ENCODE measurements around the gene RSPH3. TPM values are rescaled to one million over a fixed set of nuclear protein-coding genes. Genes with fewer than 3 reads are reported as not detected.

RSPH3 gene
- total and polyA plus RNA-seq, 10 of the 15 experiments (the other 5 are each of a cell fraction or from before 2014, with no cell fraction given), result 0.40 to 3.5 (median 1.4) TPM

DNA sequence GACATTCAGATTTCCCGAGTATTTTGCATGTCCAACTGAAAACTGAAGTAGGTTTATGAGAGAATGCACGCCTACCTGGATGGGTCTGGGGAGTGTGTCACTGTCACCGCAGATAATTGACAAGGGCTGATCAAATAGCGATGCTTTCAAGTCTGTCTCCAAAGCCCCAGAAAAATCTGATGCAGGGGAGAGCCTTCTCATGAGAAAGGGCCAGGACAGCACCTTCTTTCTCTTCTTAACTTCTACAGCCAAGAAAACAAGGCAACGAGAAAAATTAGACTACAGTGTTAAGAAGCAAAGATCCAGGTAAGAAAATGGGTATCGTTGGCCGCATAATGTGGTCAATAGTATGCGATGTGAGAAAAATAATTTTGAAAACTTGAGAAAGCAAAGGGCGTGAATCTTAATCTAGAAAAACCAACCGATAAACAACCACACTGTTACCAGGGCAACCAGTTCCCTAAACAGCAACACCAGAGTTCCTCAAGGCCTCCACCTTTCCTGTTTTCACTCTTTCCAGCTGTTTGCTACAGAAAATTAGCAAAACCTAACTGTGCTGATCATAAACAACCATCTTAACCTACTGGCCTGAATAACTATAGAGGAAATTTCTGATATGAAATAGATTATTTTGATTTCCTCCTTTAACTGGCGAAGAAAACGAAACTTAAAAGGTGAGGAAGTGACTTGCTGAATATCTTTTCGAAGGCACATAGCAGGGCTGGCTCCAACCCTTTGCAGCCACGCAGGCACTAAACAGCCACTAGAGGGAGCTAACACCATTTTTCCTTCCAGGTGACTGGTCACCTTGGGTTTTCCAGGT lies 42.2 kb upstream of the RSPH3 start:
- H3K79me2 ChIP-seq (ENCODE audit: control insufficient read depth, insufficient read depth, low read length), result peaks cover 2% of the 10 kb centered on the region; the same call in 1 of the 2 replicates
- RAD21 ChIA-PET (ENCODE audit: unreplicated experiment), result interaction anchor here (0.6 to 9.6 kb wide), 12 partner anchors 14 to 92 kb away, joined by 3 to 298 read pairs (median 6); partner anchors contain the start of gene RSPH3
- POLR2A ChIA-PET, result interaction anchor here (0.6 to 5.5 kb wide), 6 partner anchors 16 to 64 kb away, joined by 3 to 79 read pairs (median 4); no protein-coding TSS in a partner anchor
- WGBS (ENCODE audit: insufficient coverage, insufficient replicate concordance, low lambda C conversion rate, missing lambda C conversion rate), result 15% methylated on average over 14 of the region's 14 CpGs
- intact Hi-C loops (cut with micrococcal nuclease; ENCODE audit: unreplicated experiment) (loop anchor here (1.0 to 10.0 kb wide), 4 partner anchors 34 to 933 kb away; no protein-coding TSS in a partner anchor), in situ Hi-C loops (cut with MboI) (loop anchor here (5.0 kb wide), 1 partner anchor 65 kb away; no protein-coding TSS in a partner anchor)
- H3K36me3 ChIP-seq (ENCODE audit: control insufficient read depth in 2 of 2, insufficient read depth in 2 of 2, low read length in 1 of 2), result peaks cover 8 to 11% of the 10 kb centered on the region in 2 experiments; a peak in 3 of 4 replicates
- H3K27me3 ChIP-seq (replicated peaks in 1 of 2; ENCODE audit: control insufficient read depth in 2 of 2, insufficient read depth in 2 of 2, low read length in 1 of 2), result no peaks in the 10 kb centered on the region
- CTCF ChIA-PET, result interaction anchor here (0.8 to 16.7 kb wide), 16 partner anchors 9 to 334 kb away, joined by 3 to 481 read pairs (median 12); partner anchors contain the start of gene RSPH3
- H4K20me1 ChIP-seq (ENCODE audit: control insufficient read depth, insufficient read depth), result no peaks in the 10 kb centered on the region
- no peaks in the 10 kb centered on the region; the same call in 1 of the 3 replicates for H3K9me3 ChIP-seq (replicated peaks; ENCODE audit: control insufficient read depth, insufficient read depth, low read length)
- peak overlapping the region; percentile 75 for H3K4me2 ChIP-seq (ENCODE audit: control insufficient read depth, insufficient read depth)
- peaks cover 43% of the 10 kb centered on the region for H3K4me1 ChIP-seq (ENCODE audit: control insufficient read depth, insufficient read depth, low read length)
- peak overlapping the region; percentile 59 for H3K27ac ChIP-seq (ENCODE audit: control insufficient read depth, insufficient read depth)
- SMC1A ChIA-PET (ENCODE audit: uncharacterized antibody, unreplicated experiment), result interaction anchor here (0.7 to 14.9 kb wide), 15 partner anchors 10 to 239 kb away, joined by 3 to 415 read pairs (median 9); partner anchors contain the start of gene RSPH3
- H3K4me3 ChIP-seq, result 0 out of 2 replicates have a peak overlapping the region, but pooled peaks have one; percentile 60
- ATAC-seq (peak; percentile 53), FAIRE-seq (no peak), DNase-seq (ENCODE audit: low read depth, low spot score) (peak; percentile 69)
- H3K9ac ChIP-seq (ENCODE audit: control insufficient read depth, insufficient read depth, low read length), result 0 out of 2 replicates have a peak overlapping the region, but pooled peaks have one; percentile 11
- H2AFZ ChIP-seq (ENCODE audit: control insufficient read depth, low read depth, low read length), result peak overlapping the region; percentile 54
- BruUV-seq (replicated peaks), result no TSS peak
- TF ChIP-seq PAX5 (IDR thresholded peaks at IDR 0.05; ENCODE audit: borderline replicate concordance, low read depth, low read length), result peak; percentile 74
- TF ChIP-seq KAT2A (conservative IDR thresholded peaks at IDR 0.05; ENCODE audit: control insufficient read depth, low read depth, low read length), result no peak
- TF ChIP-seq MEF2A (IDR thresholded peaks at IDR 0.05; ENCODE audit: insufficient read depth, low read depth, low read length), result 0 out of 2 replicates have a peak, but pooled peaks have one; percentile 7
- TF ChIP-seq ATF7 (IDR thresholded peaks at IDR 0.05; ENCODE audit: low read depth), result 0 out of 2 replicates have a peak, but pooled peaks have one; percentile 42
- TF ChIP-seq USF1 (IDR thresholded peaks at IDR 0.05; ENCODE audit: borderline replicate concordance, extremely low read length, insufficient read depth, low read depth, low read length), result no peak
- TF ChIP-seq CREB1 (IDR thresholded peaks at IDR 0.05; ENCODE audit: low read depth), result peak; percentile 11; the same call in 1 of the 2 replicates
- 0 out of 2 replicates have a peak, but pooled peaks have one; percentile 24 for TF ChIP-seq LARP7 (IDR thresholded peaks at IDR 0.05)
- 0 out of 2 replicates have a peak, but pooled peaks have one; percentile 38 for TF ChIP-seq MLLT1 (IDR thresholded peaks at IDR 0.05)
- TF ChIP-seq EP300 (IDR thresholded peaks at IDR 0.05; ENCODE audit: borderline replicate concordance in 1 of 2, control insufficient read depth in 1 of 2, low read depth in 2 of 2, low read length in 2 of 2), result 0 out of 4 replicates have a peak, but pooled peaks of 1 of the 2 experiments have one; percentile 23
- TF ChIP-seq ETV6 (conservative IDR thresholded peaks at IDR 0.05 in 1 of 2, IDR thresholded peaks at IDR 0.05 in 1 of 2; ENCODE audit: borderline replicate concordance in 1 of 2, low read depth in 1 of 2), result peak in 1 of 2 experiments; percentile 88; a peak in 2 of 4 replicates
- TF ChIP-seq, protein P1, sequence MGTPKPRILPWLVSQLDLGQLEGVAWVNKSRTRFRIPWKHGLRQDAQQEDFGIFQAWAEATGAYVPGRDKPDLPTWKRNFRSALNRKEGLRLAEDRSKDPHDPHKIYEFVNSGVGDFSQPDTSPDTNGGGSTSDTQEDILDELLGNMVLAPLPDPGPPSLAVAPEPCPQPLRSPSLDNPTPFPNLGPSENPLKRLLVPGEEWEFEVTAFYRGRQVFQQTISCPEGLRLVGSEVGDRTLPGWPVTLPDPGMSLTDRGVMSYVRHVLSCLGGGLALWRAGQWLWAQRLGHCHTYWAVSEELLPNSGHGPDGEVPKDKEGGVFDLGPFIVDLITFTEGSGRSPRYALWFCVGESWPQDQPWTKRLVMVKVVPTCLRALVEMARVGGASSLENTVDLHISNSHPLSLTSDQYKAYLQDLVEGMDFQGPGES (IDR thresholded peaks at IDR 0.05), result no peak
- TF ChIP-seq, protein P2, sequence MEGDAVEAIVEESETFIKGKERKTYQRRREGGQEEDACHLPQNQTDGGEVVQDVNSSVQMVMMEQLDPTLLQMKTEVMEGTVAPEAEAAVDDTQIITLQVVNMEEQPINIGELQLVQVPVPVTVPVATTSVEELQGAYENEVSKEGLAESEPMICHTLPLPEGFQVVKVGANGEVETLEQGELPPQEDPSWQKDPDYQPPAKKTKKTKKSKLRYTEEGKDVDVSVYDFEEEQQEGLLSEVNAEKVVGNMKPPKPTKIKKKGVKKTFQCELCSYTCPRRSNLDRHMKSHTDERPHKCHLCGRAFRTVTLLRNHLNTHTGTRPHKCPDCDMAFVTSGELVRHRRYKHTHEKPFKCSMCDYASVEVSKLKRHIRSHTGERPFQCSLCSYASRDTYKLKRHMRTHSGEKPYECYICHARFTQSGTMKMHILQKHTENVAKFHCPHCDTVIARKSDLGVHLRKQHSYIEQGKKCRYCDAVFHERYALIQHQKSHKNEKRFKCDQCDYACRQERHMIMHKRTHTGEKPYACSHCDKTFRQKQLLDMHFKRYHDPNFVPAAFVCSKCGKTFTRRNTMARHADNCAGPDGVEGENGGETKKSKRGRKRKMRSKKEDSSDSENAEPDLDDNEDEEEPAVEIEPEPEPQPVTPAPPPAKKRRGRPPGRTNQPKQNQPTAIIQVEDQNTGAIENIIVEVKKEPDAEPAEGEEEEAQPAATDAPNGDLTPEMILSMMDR (IDR thresholded peaks at IDR 0.05 in 2 of 3, conservative IDR thresholded peaks at IDR 0.05 in 1 of 3; ENCODE audit: control insufficient read depth in 2 of 3, extremely low read depth in 1 of 3, insufficient read depth in 1 of 3, low read depth in 3 of 3, low read length in 3 of 3), result peak; percentile 94 to 99 (median 96)

All from GM12878 (cell line).